ENCODE data around the gene RARB.

The RARB gene

GRCh38 chr3:25473246-25473645, 45.2 kb downstream of the RARB start:
- no peak for DNase-seq

GRCh38 chr3:25474052-25474451, 46.0 kb downstream of the RARB start:
- no peak for DNase-seq

- DNase-seq = no peak
Measured at GRCh38 chr3:25476639-25477038, 48.6 kb downstream of the RARB start.

- no peak for DNase-seq
Measured at GRCh38 chr3:25478211-25478757, 50.2 kb downstream of the RARB start.

GRCh38 chr3:25478964-25479726, 51.1 kb downstream of the RARB start:
- no peak for DNase-seq

- DNase-seq = no peak
Measured at GRCh38 chr3:25479727-25480010, 51.6 kb downstream of the RARB start.

GRCh38 chr3:25480811-25481210, 52.7 kb downstream of the RARB start:
- DNase-seq = no peak

GRCh38 chr3:25481386-25481785, 53.3 kb downstream of the RARB start:
- DNase-seq = no peak

GRCh38 chr3:25483456-25483855, 55.4 kb downstream of the RARB start:
- DNase-seq = no peak

GRCh38 chr3:25485673-25486072, 57.6 kb downstream of the RARB start:
- DNase-seq = no peak

- no peak for DNase-seq
Measured at GRCh38 chr3:25486932-25487331, 58.9 kb downstream of the RARB start.

- no peak for DNase-seq
Measured at GRCh38 chr3:25489858-25490593, 62.0 kb downstream of the RARB start.

- no peak for DNase-seq
Measured at GRCh38 chr3:25493246-25493645, 65.2 kb downstream of the RARB start.

- no peak for DNase-seq
Measured at GRCh38 chr3:25493786-25494185, 65.7 kb downstream of the RARB start.

GRCh38 chr3:25495304-25495703, 67.2 kb downstream of the RARB start:
- DNase-seq = no peak

GRCh38 chr3:25495726-25496253, 67.7 kb downstream of the RARB start:
- DNase-seq = no peak

- no peak for DNase-seq
Measured at GRCh38 chr3:25497096-25497495, 69.0 kb downstream of the RARB start.

- no peak for DNase-seq
Measured at GRCh38 chr3:25500706-25501210, 72.7 kb downstream of the RARB start.

GRCh38 chr3:25502233-25502632, 74.2 kb downstream of the RARB start:
- no peak for DNase-seq

- DNase-seq = no peak
Measured at GRCh38 chr3:25503898-25504301, 75.8 kb downstream of the RARB start.

GRCh38 chr3:25505581-25505980, 77.5 kb downstream of the RARB start:
- DNase-seq = no peak

- no peak for DNase-seq
Measured at GRCh38 chr3:25507811-25508210, 79.7 kb downstream of the RARB start.

- no peak for DNase-seq
Measured at GRCh38 chr3:25508433-25508832, 80.4 kb downstream of the RARB start.

- DNase-seq = no peak
Measured at GRCh38 chr3:25508901-25509300, 80.8 kb downstream of the RARB start.
